ENCODE results near the gene FCRL1. TPM values are rescaled to one million over a fixed set of nuclear protein-coding genes. Genes with fewer than 3 reads are reported as not detected.

FCRL1 gene
- not detected for polyA plus RNA-seq (2013, experiment 1 of 2; ENCODE audit: insufficient read length)
- polyA plus RNA-seq (2013, experiment 2 of 2; ENCODE audit: insufficient read length): not detected

- DNase-seq: no peak
These were observed at the start of gene FCRL1 for GRCh38 chr1:157819896-157820295. FCRL1 (minus strand) TSS chr1:157820120; CDS start chr1:157820037, 83 bp downstream.

GRCh38 chr1:157868654-157869053, 48.7 kb upstream of the FCRL1 start:
- no peak for DNase-seq

GRCh38 chr1:157862114-157863070, 42.5 kb upstream of the FCRL1 start:
- no peak for DNase-seq

GRCh38 chr1:157856538-157856937, 36.6 kb upstream of the FCRL1 start:
- no peak for DNase-seq

- DNase-seq: peak; percentile 44
These were observed 32.6 kb upstream of the FCRL1 start for GRCh38 chr1:157852476-157852875.

GRCh38 chr1:157849229-157849875, 29.4 kb upstream of the FCRL1 start:
- no peak for DNase-seq

GRCh38 chr1:157844089-157844830, 24.3 kb upstream of the FCRL1 start:
- DNase-seq: no peak

GRCh38 chr1:157842939-157843338, 23.0 kb upstream of the FCRL1 start:
- no peak for DNase-seq

GRCh38 chr1:157841708-157842107, 21.8 kb upstream of the FCRL1 start, which contains the start of gene CD5L:
CD5L (minus strand) TSS chr1:157841808; CDS start chr1:157841701, 107 bp downstream.
- DNase-seq: no peak

GRCh38 chr1:157838966-157839365, 19.0 kb upstream of the FCRL1 start:
- DNase-seq: no peak

- DNase-seq: no peak
These were observed 14.5 kb upstream of the FCRL1 start for GRCh38 chr1:157834430-157834829.

- no peak for DNase-seq
These were observed 13.2 kb upstream of the FCRL1 start for GRCh38 chr1:157833145-157833544.

- DNase-seq: no peak
These were observed 12.2 kb upstream of the FCRL1 start for GRCh38 chr1:157831968-157832626.

GRCh38 chr1:157830887-157831286, 11.0 kb upstream of the FCRL1 start:
- no peak for DNase-seq

GRCh38 chr1:157829711-157830110, 9.8 kb upstream of the FCRL1 start:
- no peak for DNase-seq

- DNase-seq: no peak
These were observed 9.3 kb upstream of the FCRL1 start for GRCh38 chr1:157829210-157829609.

- DNase-seq: no peak
These were observed 379 bp upstream of the FCRL1 start for GRCh38 chr1:157820299-157820698.

- DNase-seq: no peak
These were observed 705 bp downstream of the FCRL1 start for GRCh38 chr1:157819215-157819614.

- no peak for DNase-seq
These were observed 6.7 kb downstream of the FCRL1 start for GRCh38 chr1:157813269-157813668.

GRCh38 chr1:157806431-157807149, 13.3 kb downstream of the FCRL1 start:
- no peak for DNase-seq

GRCh38 chr1:157803851-157804250, 16.1 kb downstream of the FCRL1 start:
- no peak for DNase-seq

Data from fibroblast of skin of abdomen (primary cell).